ENCODE results near the gene ARHGAP11A.
A peak's percentile ranks its signal among the peaks of the same experiment; 100 is the strongest.

Gene ARHGAP11A

DNA sequence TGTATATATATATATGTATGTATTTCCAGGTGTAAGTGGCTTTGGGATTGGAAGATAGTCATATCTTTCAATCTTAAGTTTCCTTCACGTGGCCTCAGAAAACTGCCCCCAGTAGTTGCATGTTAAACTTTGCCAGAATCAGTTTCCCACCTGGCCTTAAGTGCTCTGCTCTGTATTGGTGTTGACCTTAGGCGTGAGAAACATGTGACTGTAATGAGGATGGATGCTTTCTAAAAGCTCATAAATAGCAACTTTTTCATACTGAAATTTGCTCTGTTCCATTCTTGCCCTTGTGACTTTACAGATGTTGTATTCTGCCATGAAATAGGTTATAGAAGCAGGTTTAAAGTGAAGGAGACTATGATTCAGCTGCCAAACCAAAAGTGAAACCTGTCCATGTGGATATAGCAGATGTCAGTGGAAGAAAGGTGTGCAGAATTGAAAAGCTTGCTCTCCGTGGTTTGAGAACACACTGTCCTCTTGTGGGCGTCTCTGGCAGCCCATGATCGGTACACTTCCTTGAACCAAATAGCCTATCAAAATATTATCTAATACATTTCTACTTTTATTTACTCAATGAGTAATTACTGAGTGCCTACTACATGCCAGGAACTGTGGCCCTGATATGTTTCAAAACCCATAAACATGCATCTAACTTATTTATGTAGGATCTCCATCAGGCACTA lies 42.0 kb downstream of the ARHGAP11A start:
- no peak for DNase-seq (ENCODE audit: low spot score)

DNA sequence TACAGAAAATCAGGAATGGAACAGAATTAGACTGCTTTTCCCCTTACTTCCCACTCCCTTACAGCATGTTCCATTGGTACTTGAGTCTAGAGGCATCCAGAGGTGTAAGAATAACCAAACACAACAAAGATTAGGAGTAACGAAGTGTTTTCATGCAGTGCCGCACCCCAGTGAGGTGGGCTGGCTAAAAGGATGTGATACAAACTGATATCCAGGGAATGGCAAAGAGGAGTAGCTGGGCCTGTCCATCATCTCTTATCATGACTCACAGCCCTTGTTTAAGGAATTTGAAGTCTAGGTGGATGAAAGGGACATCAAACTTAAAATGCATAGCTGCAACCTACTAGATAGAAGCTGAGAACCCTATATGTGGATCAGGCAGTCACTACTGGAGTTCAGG lies 42.6 kb downstream of the ARHGAP11A start:
- no peak for DNase-seq (ENCODE audit: low spot score)

DNA sequence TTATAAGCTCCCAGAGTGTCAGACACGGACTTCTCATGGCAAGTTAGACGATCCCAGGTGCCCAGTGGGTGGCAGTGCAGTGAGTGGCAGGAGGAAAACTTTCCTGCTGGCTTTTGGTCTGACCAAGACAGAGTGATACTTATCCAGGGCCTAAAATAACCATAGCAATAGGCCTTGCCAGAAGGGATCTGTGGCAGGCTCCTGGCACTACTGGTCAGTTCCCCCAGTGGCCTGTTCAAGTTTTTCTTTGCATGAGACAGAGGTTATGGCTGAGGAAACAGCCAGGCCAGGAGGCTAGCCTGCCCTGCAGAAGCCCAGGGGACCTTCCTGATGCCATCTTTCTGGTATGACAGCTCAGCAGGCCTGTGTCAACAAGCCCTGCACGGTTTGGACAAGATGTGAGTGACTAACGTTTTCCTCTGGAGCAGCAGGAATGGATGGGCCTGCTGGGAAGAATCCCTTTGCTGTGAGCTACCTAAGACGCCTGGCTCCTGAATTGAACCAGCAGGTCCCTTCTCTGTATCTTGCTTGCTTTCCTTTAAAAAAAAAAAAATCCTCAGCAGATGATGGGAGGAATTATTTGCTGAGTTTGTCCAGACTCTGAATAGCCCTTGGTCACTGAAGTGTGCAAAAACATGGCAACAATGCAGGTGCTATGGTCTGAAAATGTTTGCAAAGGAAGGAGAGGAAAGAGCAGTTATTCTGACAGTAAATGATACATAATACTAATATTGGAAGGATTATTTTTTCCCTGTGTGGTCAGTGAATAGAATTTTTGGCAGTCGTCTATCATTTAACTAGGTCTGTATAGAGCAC lies 44.2 kb downstream of the ARHGAP11A start:
- no peak for DNase-seq (ENCODE audit: low spot score)

DNA sequence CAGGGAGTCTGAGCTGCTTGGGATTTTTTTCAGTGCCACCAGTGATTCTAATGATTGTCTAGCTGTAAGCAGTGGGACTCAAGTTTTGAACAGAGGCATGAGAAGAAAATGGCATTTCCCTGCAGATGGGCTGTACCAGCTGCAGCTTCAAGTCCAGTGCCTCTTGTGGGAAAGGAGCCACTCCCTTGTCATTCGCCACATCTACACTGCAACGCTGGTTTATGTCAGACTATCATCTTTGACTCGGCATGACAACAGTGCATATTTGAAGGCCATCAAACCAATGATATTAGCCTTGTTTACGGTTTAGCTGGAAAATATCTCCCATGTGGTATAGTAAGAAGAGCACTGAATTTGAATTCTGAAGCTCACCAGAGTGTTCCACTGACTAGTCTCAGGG lies 48.4 kb downstream of the ARHGAP11A start:
- DNase-seq (ENCODE audit: low spot score) = no peak

DNA sequence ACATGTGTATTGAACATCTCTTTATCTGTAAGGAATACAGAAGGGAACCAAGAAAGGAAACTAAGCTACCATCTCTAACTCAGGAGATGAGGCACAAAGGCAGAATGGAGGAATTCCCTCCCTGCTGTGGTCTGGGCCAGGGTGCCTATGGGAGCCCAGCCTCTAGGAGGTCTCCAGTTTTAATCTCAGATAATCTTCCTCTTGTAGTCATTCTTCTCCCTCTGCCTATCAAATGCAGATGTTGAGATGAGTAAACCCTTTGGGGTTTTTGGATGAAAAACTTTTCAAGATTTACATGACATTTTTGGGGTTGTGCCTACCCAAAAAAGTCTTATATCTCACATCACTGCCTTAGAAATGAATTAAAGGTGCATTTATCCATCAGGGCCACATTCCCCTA lies 49.5 kb downstream of the ARHGAP11A start:
- DNase-seq (ENCODE audit: low spot score) = no peak

DNA sequence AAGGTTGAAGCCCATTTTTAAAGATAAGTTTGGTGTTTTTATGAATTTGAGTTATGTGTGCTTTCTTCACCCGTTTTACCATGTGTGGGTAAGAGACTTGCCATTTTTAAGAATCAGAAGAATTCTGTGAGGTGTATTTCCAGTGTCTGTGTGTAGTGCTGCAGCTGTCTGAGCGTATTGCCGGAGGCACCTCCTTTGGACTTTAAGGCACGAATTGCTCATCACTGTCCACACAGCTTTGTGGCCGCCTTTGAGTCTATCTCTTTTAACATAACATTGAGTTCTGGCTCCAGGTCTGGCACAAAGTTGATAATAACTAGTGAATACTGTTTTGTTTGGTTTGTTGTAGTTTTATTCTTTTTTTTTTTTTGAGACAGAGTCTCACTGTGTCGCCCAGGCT lies 52.0 kb downstream of the ARHGAP11A start:
- no peak for DNase-seq (ENCODE audit: low spot score)

DNA sequence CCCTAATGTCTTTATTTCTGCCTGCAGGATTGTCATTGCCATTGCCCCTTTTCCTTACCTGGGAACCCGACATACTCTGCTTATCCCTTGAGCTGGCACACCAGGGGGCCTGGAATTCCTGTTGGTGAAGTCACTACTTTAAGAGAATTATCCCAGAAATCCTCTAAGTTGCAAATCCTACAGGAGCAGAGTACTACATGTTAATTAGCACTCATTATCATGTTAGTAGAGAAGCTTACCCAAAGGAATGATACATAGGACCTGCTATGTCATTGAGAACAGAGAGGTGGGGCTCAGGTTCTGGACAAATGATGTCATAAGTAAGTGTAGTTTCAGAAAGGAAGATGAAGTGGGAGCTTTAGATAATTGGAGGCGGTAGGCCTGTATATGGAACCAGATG lies 53.6 kb downstream of the ARHGAP11A start:
- DNase-seq (ENCODE audit: low spot score) = no peak

DNA sequence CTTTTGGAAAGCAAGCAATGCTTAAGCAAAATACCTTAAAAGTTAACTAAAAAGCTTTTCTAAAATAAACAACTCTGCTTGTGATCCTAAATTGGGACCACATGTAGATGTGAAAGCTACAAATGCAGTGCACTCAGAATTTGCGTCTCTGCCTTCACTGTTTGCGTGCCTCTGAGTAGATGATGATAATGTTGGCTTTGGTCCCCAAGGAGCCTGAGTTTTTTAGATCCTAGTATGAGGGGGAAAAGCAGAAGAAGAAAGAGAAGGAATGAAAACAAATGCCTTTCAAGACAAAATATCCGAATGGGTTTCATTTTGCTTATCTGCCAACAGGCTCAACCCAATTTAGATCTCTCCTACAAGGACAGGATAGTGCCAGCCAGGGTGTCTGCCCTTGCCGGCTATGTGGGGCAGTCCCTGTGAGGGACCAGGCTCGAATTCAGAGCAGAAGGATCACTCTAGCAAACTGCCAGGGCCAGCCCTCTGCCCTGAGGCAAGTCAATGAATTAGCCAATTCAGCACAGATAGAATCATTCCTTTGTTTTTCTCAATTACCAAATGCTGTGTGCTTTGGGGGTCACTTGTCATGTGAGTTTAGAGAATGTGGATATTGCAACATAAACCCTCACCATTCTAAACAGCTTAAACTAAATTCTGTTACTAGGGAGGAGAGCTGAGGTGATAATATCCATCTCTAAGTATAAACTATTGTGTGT lies 54.8 kb downstream of the ARHGAP11A start:
- DNase-seq (ENCODE audit: low spot score) = peak; percentile 51

DNA sequence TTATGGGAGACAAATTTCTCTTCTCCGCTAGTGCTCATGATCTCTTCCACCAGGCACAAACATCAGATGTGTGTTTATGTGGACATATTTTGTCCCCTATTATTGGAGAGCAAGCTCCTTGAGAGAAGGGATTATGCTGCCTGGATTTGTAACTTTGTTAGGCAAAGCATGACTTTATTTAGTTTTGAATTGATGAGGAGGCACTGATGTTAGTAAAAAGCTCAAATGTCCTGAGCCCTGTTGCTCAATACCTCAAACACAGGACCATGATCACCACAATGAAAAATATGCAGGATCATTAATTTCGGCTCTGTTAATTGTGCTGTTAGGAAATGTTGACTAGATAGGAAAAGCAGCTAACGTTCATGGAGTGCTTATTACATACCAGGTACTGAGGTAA lies 55.3 kb downstream of the ARHGAP11A start:
- DNase-seq (ENCODE audit: low spot score) = no peak

DNA sequence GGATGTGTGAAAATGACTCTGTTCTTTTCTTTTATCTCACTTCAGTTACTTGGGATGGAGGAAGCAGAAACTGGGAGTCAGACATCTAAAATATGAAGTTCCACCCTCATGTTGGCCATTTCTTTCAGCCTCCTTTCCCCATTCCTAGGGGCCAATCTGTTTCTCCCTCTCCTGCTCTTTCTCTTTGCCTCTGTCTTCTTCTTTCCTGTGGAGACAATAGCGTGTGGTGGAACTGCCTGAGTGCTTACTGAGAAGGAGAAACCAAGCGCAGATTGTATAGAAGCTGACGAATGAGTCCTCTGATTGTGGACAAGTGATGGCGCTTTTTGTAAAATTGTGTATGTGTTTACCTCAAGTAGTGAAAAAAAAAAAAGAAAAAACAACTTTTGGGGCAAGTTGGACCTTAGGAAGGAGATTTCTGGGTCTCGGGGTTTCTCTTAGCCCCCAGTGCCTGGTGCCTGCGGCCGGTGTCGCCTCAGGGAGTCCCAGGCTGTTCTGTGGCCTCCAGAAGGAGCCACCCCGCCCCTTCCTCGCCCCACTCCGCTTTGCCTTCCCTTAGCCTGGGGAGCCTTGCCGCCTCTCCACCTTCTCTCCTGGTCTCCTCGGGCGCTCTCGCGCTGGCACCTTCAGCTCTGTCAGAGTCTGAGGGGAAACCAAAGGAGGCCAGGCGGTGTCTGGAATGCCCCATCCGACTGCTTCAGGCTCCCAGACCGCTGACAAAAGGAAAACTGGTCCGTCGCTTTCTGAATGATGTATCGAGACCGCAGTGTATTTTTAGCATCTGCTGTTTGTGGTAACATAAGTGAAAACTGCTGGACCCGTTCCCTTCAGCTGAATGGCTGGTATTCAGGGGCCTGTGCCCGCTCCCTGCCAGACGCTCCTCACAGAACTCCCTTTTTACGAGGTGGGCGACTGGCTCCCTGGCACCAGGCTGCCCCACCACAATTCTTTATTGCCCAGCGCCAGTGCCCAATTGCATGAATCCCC lies 56.3 kb downstream of the ARHGAP11A start:
- no peak for DNase-seq (ENCODE audit: low spot score)

DNA sequence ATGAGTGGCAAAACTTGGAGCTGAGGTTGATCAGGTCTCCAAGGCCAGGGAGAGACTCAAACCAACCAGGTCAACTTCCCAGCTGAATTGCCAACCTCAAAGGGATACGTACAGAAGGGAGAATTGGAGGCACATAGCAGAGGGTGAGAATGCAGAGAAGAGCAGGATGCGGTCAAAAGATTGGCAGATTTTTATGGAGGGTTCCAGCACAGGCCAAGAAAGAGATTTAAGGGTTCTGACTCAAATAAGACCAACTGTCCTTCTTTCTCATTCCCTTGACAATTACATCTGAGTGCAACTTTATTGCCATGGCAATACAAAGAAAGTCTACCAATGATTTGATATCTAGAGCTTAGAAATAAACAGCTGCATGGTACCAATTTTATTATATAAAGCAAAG lies 59.4 kb downstream of the ARHGAP11A start:
- no peak for DNase-seq (ENCODE audit: low spot score)

DNA sequence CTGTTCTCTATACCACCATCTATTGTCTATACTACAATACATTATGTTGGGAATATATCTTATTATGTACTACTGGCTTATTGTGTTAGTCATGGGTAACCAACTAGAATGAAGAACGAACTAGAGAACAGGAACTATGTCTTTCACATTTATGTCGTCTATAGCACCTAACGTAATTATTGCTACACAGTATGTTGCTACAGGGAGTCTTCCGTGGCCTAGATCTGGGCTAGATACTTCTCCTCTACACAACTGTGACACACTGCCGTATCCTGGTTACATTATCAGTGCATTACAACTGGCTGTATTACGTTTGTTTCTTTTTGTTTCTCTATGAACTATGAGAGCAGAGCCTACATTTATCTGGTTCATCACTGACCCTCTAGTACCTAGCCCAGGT lies 60.2 kb downstream of the ARHGAP11A start:
- no peak for DNase-seq (ENCODE audit: low spot score)

DNA sequence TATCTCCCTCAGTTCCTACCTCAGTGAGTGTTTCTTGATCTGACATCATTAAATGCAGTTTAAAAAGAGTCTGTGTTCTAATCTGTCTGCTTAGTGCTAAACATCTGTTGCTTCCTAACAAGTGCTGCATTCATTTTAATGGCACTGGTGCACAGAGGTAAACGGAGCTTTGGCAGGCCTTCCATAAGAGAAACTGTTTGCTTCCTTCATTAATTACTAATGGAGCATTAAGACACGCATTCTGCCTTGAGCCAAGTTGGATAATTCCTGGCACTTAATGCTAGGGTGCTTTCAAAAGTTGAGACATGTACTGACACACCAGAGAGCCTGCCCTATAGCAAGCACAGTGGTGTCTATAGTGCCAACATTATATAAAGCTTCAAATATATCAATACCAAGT lies 60.9 kb downstream of the ARHGAP11A start:
- DNase-seq (ENCODE audit: low spot score) = no peak

DNA sequence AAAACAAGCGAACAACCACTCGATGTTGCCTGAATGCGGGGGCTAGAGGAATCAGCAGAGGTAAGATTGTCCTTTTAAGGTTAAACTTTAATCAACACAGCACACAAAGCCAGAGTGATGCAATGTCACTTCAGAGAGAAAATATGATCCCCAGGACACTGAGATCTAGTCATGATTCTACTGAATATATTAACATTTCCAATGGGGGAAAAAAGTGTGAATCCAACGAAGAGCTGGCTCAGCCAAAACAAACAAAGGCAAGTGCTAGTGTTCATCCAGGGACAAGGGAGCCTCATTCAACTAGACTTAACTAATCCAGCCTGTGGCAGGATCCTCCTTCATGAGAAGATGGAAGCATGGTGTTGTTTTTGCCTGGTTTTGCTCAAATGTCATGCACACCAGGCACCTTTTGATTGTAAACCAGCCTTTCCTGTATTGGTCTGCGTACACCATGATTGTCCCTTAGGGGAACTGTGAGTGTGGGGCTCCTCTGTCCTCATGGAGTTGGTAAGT lies 62.0 kb downstream of the ARHGAP11A start:
- no peak for DNase-seq (ENCODE audit: low spot score)

DNA sequence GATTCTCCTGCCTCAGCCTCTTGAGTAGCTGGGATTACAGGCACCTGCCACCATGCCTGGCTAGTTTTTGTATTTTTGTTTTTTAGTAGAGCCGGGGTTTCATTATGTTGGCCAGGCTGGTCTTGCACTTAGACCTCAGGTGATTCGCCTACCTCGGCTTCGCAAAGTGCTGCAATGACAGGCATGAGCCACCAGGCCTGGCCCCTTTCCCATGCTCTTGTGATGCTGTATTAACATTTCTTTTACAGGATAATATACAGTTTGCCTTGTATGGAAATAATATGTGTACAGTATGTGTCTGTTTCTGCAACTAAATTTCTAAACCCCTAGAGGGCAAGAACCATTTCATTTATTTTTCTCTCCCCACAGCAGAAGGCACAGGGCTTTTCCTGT lies 64.0 kb downstream of the ARHGAP11A start:
- no peak for DNase-seq (ENCODE audit: low spot score)

DNA sequence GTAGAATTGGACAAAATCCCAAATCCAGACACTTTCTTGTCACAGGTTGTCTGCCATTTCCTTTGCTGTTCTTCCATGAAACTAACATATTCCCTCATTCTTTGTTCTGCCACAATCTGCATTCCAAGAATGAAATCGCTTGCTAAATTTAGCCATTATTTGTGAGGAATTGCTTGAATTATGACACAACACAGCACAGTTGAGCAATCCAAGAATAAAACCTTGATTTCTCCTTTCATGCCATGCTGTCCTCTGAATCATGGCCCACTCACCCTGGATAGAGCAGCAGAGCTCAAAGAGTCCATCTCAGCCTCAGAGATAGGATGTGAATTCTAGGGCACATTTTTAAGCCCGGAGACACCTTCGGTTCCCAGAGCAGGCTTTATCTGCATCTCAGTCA lies 67.3 kb downstream of the ARHGAP11A start:
- no peak for DNase-seq (ENCODE audit: low spot score)

DNA sequence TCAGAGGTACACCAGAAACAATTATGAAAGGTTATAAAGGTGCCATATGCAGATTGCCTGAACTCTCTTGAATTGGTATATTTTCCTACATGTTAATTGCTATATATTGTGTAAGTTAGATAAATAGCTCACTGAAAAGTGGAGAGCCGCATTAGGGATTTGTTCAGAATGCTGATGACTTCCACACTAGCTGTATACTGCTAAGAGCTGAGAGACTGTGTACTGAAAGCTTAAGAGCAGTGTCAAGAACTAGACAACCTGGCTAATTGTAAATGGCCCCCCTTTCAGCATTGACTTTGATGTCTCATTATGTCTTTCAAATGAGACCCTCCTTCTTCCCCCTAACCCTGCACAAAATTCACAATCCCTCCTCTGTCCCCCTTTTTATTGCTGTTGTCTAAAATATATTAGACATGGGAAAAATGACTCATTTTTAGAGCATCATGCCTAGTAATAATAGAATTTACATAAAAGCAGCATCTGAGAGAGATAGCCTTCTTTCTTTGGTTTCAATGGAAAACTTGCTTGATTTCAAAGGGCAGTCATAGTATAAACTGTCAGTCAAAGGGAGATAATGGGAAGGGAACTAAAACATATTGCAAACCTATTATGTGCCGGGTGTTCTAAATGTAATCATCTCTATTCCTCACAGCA lies 67.8 kb downstream of the ARHGAP11A start:
- DNase-seq (ENCODE audit: low spot score) = no peak

DNA sequence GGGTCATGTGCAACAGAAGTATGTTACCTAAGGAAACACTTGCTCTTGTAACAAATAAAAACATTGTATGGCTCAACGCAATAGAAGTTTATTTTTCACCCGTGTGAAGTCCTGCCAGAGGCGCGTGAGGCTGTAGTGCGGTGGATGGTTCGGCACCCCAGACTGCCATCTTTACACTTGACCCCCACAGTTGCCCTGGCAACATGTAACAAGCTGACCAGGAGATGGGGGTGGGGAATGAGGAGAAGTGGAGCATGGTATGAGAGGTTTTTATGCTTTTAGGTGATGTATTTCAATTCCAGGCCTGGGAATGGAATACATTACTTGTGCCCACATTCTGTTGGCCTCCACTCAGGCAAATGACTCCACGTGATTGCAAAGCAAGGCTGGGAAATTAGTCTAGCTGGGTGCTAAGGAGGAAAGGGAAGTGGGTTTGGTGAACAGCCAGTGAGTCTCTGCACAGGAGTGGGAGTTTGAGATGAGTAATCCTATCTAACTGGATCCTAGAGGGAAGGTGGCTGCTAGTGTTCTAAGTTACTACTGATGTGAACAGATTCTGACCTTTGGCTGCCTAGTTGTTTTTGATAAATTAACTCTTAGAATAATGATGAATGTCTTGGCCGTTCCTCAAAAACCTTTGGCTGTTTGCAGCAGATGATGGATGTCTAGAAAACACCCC lies 68.7 kb downstream of the ARHGAP11A start:
- DNase-seq (ENCODE audit: low spot score) = no peak

DNA sequence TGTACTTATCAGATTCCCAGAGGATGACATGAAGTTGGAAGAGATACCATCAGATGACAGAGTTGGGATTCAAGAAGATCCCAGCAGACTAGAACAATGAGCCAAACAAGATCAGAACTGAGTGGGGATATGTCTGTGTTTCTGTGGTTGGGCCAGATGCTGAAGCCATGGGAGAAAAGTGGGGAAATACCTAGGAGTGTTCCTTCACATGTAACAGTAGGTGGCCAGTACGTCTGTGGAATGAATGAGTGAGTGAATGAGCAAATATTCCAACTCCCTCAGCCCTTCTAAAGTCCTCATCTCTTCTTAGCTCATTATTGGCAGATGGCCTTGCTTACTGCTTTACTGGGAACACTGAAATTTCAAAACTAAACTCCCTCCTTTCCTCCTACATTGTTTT lies 70.3 kb downstream of the ARHGAP11A start:
- DNase-seq (ENCODE audit: low spot score) = no peak

DNA sequence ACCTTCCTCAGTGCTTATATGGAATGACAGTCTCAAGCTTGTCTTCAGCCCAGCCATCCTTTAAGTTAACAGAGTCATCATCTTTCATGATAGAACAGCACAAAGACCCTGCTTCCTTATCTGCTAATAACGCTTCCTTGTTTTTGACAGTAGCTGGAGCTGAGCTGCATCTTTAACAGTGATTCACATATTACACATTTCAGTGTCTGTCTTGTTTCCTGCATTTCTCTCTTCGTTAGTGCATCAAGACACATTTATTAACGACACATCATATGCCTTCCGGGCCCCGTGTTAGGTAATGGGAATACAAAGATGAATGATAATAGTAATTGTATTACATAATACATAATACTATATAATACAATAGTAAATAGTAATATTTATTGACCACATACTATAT lies 72.3 kb downstream of the ARHGAP11A start:
- DNase-seq (ENCODE audit: low spot score) = no peak

Measured in ecto neural progenitor cell (in vitro differentiated cells).